PC-3 (cell line): ENCODE measurements around the gene TMEM232. TPM values are rescaled to one million over a fixed set of nuclear protein-coding genes. Genes with fewer than 3 reads are reported as not detected.
"Not testable (repeated sequence)": the region's sequence is repeated elsewhere in the genome, so short reads cannot be mapped to it uniquely, and the experiment has no call there.

Experiments
- ATAC-seq: fragments of 200-7000 bp; cut with Tn5 transposase; 2 replicates; pipeline ENCODE4 v1.9.1; 2020; ENCODE audit warnings: mild to moderate bottlenecking, moderate library complexity
- BruUV-seq: library from RNA; stranded (reverse); fragments of 400-500 nt; replicated peaks from 2 replicates; lab custom pipeline; 2021; lab: Mats Ljungman, UMichigan
- CTCF ChIA-PET: fragments of 300-600 bp; sonication (Branson Sonifier 250); formaldehyde crosslinking; loops from one replicate; lab custom pipeline; 2022; ENCODE audit warnings: antibody characterized with exemption; lab: Charles Lee
- POLR2A ChIA-PET: fragments of 300-600 bp; sonication (Branson Sonifier 250); formaldehyde crosslinking; loops from one replicate; lab custom pipeline; 2022; ENCODE audit warnings: antibody characterized with exemption; ENCODE audit not compliant: unreplicated experiment; lab: Charles Lee
- DNase-seq: peaks from one replicate; pipeline ENCODE4 v3.0.0-alpha.2; 2015
- H2AFZ ChIP-seq: fragments of 300-600 bp; sonication (generic); 2 replicates; pipeline ENCODE4 v1.6.0; 2016; ENCODE audit warnings: antibody characterized with exemption, low read length
- H3F3A ChIP-seq: fragments of 300-600 bp; sonication (generic); one replicate; pipeline ENCODE4 v1.6.0; 2017; ENCODE audit warnings: antibody characterized with exemption, low read length, control low read depth, mild to moderate bottlenecking; ENCODE audit not compliant: unreplicated experiment
- H3K27ac ChIP-seq: fragments of 300-600 bp; sonication (generic); 2 replicates; pipeline ENCODE4 v1.5.1; 2016; ENCODE audit warnings: mild to moderate bottlenecking, low read length
- H3K27me3 ChIP-seq: fragments of 300-600 bp; sonication (generic); 2 replicates; pipeline ENCODE4 v1.6.1; 2016; ENCODE audit warnings: low read length, mixed read lengths
- H3K36me3 ChIP-seq: fragments of 300-600 bp; sonication (generic); 2 replicates; pipeline ENCODE4 v1.6.1; 2016; ENCODE audit warnings: low read depth, mixed run types, low read length, mixed read lengths
- H3K4me1 ChIP-seq: fragments of 300-600 bp; sonication (generic); 2 replicates; pipeline ENCODE4 v1.5.1; 2016; ENCODE audit warnings: low read length; ENCODE audit not compliant: insufficient read depth
- H3K4me2 ChIP-seq: fragments of 300-600 bp; sonication (generic); 2 replicates; pipeline ENCODE4 v1.6.0; 2016; ENCODE audit warnings: low read length
- H3K4me3 ChIP-seq: fragments of 300-600 bp; sonication (generic); 2 replicates; pipeline ENCODE4 v1.5.1; 2016; ENCODE audit warnings: mild to moderate bottlenecking, low read length, mixed read lengths
- H3K79me2 ChIP-seq: fragments of 300-600 bp; sonication (generic); 2 replicates; pipeline ENCODE4 v1.6.1; 2017; ENCODE audit warnings: low read length, mixed read lengths
- H3K9ac ChIP-seq: fragments of 300-600 bp; sonication (generic); 2 replicates; pipeline ENCODE4 v1.6.0; 2016; ENCODE audit warnings: mild to moderate bottlenecking, low read length
- H3K9me2 ChIP-seq: fragments of 300-600 bp; sonication (generic); replicated peaks from 2 replicates; pipeline ENCODE4 v1.6.1; 2016; ENCODE audit warnings: mixed run types, low read length, mixed read lengths
- H3K9me3 ChIP-seq: fragments of 300-600 bp; sonication (generic); 2 replicates; pipeline ENCODE4 v1.6.1; 2016; ENCODE audit warnings: low read length, mixed read lengths
- H4K20me1 ChIP-seq: fragments of 300-600 bp; sonication (generic); 2 replicates; pipeline ENCODE4 v1.6.1; 2016; ENCODE audit warnings: low read length, mixed read lengths
- CTCF ChIP-seq: fragments of 300-600 bp; sonication (generic); conservative IDR thresholded peaks from 2 replicates; pipeline ENCODE4 v1.5.1; 2017; ENCODE audit warnings: antibody characterized with exemption, low read depth, mild to moderate bottlenecking, low read length
- EZH2 ChIP-seq: fragments of 300-600 bp; sonication (generic); IDR thresholded peaks from one replicate; pipeline ENCODE4 v1.6.1; 2017; ENCODE audit warnings: antibody characterized with exemption, mild to moderate bottlenecking, low read length; ENCODE audit not compliant: unreplicated experiment
- EZH2phosphoT487 ChIP-seq: fragments of 300-600 bp; sonication (generic); IDR thresholded peaks from 2 replicates; pipeline ENCODE4 v1.6.1; 2018; ENCODE audit warnings: mild to moderate bottlenecking, antibody characterized with exemption, low read length, borderline replicate concordance
- intact Hi-C: fragments of 100-400 bp; cut with micrococcal nuclease; formaldehyde crosslinking; loops from 2 replicates; pipeline ENCODE4 v1.9.0; 2023
- total RNA-seq: library from RNA; depleted of rRNA; stranded (reverse); fragments of >200 nt; gene quantifications from 2 replicates; pipeline ENCODE4 v1.2.3, GENCODE V29; 2014

The TMEM232 gene
- total RNA-seq, 1 experiment from 2014 or later = 1.4 TPM

- DNase-seq, CTCF ChIA-PET, intact Hi-C loops: not testable (repeated sequence)
Observed at GRCh38 chr5:110535146-110535545, 191.3 kb downstream of the TMEM232 start.

GRCh38 chr5:110525762-110526161 is 200.7 kb downstream of the TMEM232 start:
- no TSS peak for BruUV-seq
- Histone ChIP-seq H3K27ac (no peak overlapping the region), H4K20me1 (no peaks in the 10 kb centered on the region), H3K79me2 (no peaks in the 10 kb centered on the region), H3K4me1 (no peaks in the 10 kb centered on the region), H2AFZ (no peak overlapping the region), H3K27me3 (no peaks in the 10 kb centered on the region; the same call in 1 of the 2 replicates), H3K9me2 (no peaks in the 10 kb centered on the region), H3K4me2 (no peak overlapping the region), H3K36me3 (no peaks in the 10 kb centered on the region), H3K9ac (no peak overlapping the region), H3K4me3 (no peak overlapping the region), H3F3A (no peaks in the 10 kb centered on the region), H3K9me3 (no peaks in the 10 kb centered on the region)
- POLR2A ChIA-PET = no interaction called here
- DNase-seq (no peak), ATAC-seq (no peak)
- intact Hi-C loops = no loop called here
- CTCF ChIA-PET = no interaction called here
- TF ChIP-seq CTCF = no peak
- TF ChIP-seq EZH2 = no peak
- no peak for TF ChIP-seq EZH2phosphoT487

More at GRCh38 chr5:110535146-110535545, 191.3 kb downstream of the TMEM232 start:
- H3K4me3 ChIP-seq, BruUV-seq, H3K79me2 ChIP-seq, H3K9me3 ChIP-seq, ATAC-seq, H3K9ac ChIP-seq, H3F3A ChIP-seq, H3K4me2 ChIP-seq, H3K27ac ChIP-seq, H2AFZ ChIP-seq, H3K4me1 ChIP-seq, POLR2A ChIA-PET, H3K9me2 ChIP-seq, H3K36me3 ChIP-seq, H3K27me3 ChIP-seq, H4K20me1 ChIP-seq: not testable (repeated sequence)

- no peak for DNase-seq
- TF ChIP-seq EZH2phosphoT487 (no peak), EZH2 (no peak), CTCF (no peak)
- ATAC-seq = no peak
- POLR2A ChIA-PET = no interaction called here
- Histone ChIP-seq H3K9me3 (no peaks in the 10 kb centered on the region), H3F3A (no peaks in the 10 kb centered on the region), H3K4me1 (no peaks in the 10 kb centered on the region), H4K20me1 (no peaks in the 10 kb centered on the region), H2AFZ (no peak overlapping the region), H3K36me3 (no peaks in the 10 kb centered on the region), H3K79me2 (no peaks in the 10 kb centered on the region), H3K4me2 (no peak overlapping the region), H3K27ac (no peak overlapping the region), H3K9me2 (no peaks in the 10 kb centered on the region), H3K27me3 (peaks cover 7% of the 10 kb centered on the region; the same call in 1 of the 2 replicates), H3K4me3 (no peak overlapping the region), H3K9ac (no peak overlapping the region)
- no TSS peak for BruUV-seq
- CTCF ChIA-PET = no interaction called here
- intact Hi-C loops = no loop called here
Observed at GRCh38 chr5:110517396-110517795, 209.1 kb downstream of the TMEM232 start.
